HepG2 (cell line): ENCODE results near the gene FIBP. TPM values are rescaled to one million over a fixed set of nuclear protein-coding genes. Genes with fewer than 3 reads are reported as not detected.

ENCODE experiments used
- ATAD3A ChIP-seq: sonication (generic); formaldehyde crosslinking; IDR thresholded peaks from 2 replicates; pipeline ENCODE4 v1.4.0; 2020; ENCODE audit warnings: missing genetic modification reagents
- CEBPG ChIP-seq: IDR thresholded peaks from 2 replicates; pipeline ENCODE4 v1.6.1; 2016
- CHCHD3 ChIP-seq: sonication (generic); formaldehyde crosslinking; IDR thresholded peaks from 2 replicates; pipeline ENCODE4 v1.8.0; 2022; ENCODE audit warnings: mild to moderate bottlenecking, missing genetic modification reagents, moderate library complexity
- DMAP1 ChIP-seq: IDR thresholded peaks from 2 replicates; pipeline ENCODE4 v1.6.1; 2016
- JUNB ChIP-seq: sonication (generic); formaldehyde crosslinking; IDR thresholded peaks from 2 replicates; pipeline ENCODE4 v1.8.0; 2022; ENCODE audit warnings: missing genetic modification reagents, mild to moderate bottlenecking, borderline replicate concordance
- MAF1 ChIP-seq: sonication (generic); formaldehyde crosslinking; IDR thresholded peaks from 2 replicates; pipeline ENCODE4 v1.5.0; 2020; ENCODE audit warnings: missing genetic modification reagents, borderline replicate concordance
- NFAT5 ChIP-seq: sonication (generic); formaldehyde crosslinking; IDR thresholded peaks from 2 replicates; pipeline ENCODE4 v1.4.0; 2020; ENCODE audit warnings: missing genetic modification reagents
- NFE2L2 ChIP-seq: fragments of 150-350 bp; IDR thresholded peaks from 2 replicates; pipeline ENCODE4 v1.6.1; 2014; ENCODE audit warnings: low read length
- SAFB2 ChIP-seq: sonication (generic); formaldehyde crosslinking; IDR thresholded peaks from 2 replicates; pipeline ENCODE4 v1.5.1; 2020; ENCODE audit warnings: missing genetic modification reagents, low read depth, mild to moderate bottlenecking, borderline replicate concordance
- TAF15 ChIP-seq: fragments of 200-400 bp; formaldehyde crosslinking; IDR thresholded peaks from one replicate; pipeline ENCODE4 v1.6.1; 2018; ENCODE audit warnings: mild to moderate bottlenecking, low read depth, low read length; ENCODE audit not compliant: poor library complexity, severe bottlenecking
- TBX2 ChIP-seq: sonication (generic); formaldehyde crosslinking; IDR thresholded peaks from 2 replicates; pipeline ENCODE4 v1.5.0; 2020; ENCODE audit warnings: missing genetic modification reagents, mild to moderate bottlenecking, borderline replicate concordance
- TMF1 ChIP-seq: sonication (generic); formaldehyde crosslinking; IDR thresholded peaks from 2 replicates; pipeline ENCODE4 v1.8.1; 2022; ENCODE audit warnings: low read depth, missing genetic modification reagents
- ZC3H13 ChIP-seq: sonication (generic); formaldehyde crosslinking; IDR thresholded peaks from 2 replicates; pipeline ENCODE4 v1.8.1; 2023; ENCODE audit warnings: mild to moderate bottlenecking, missing genetic modification reagents, moderate library complexity
- ZFP36L1 ChIP-seq: sonication (generic); formaldehyde crosslinking; IDR thresholded peaks from 2 replicates; pipeline ENCODE4 v1.8.0; 2022; ENCODE audit warnings: mild to moderate bottlenecking, missing genetic modification reagents, moderate library complexity
- ZKSCAN1 ChIP-seq: fragments of 150-350 bp; IDR thresholded peaks from 2 replicates; pipeline ENCODE4 v1.6.1; 2014; ENCODE audit warnings: low read length
- ZNF138 ChIP-seq: sonication (generic); formaldehyde crosslinking; IDR thresholded peaks from 2 replicates; pipeline ENCODE4 v1.5.0; 2020; ENCODE audit warnings: mild to moderate bottlenecking, low read depth, missing genetic modification reagents
- ZNF230 ChIP-seq: sonication (generic); formaldehyde crosslinking; IDR thresholded peaks from 2 replicates; pipeline ENCODE4 v1.4.0; 2020; ENCODE audit warnings: mild to moderate bottlenecking, missing genetic modification reagents
- ZNF431 ChIP-seq: sonication (generic); formaldehyde crosslinking; IDR thresholded peaks from 2 replicates; pipeline ENCODE4 v1.9.0; 2022; ENCODE audit warnings: missing genetic modification reagents, low read depth, mild to moderate bottlenecking, borderline replicate concordance
- ZNF562 ChIP-seq: sonication (generic); formaldehyde crosslinking; IDR thresholded peaks from 2 replicates; pipeline ENCODE4 v1.8.0; 2022; ENCODE audit warnings: missing genetic modification reagents, borderline replicate concordance
- ZNF709 ChIP-seq: sonication (generic); formaldehyde crosslinking; IDR thresholded peaks from 2 replicates; pipeline ENCODE4 v1.5.0; 2020; ENCODE audit warnings: mild to moderate bottlenecking, missing genetic modification reagents
- ZNF747 ChIP-seq: sonication (generic); formaldehyde crosslinking; IDR thresholded peaks from 2 replicates; pipeline ENCODE4 v1.8.1; 2023; ENCODE audit warnings: missing genetic modification reagents, mild to moderate bottlenecking, borderline replicate concordance
- ZNF772 ChIP-seq: sonication (generic); formaldehyde crosslinking; IDR thresholded peaks from 2 replicates; pipeline ENCODE4 v1.5.0; 2020; ENCODE audit warnings: mild to moderate bottlenecking, missing genetic modification reagents
- ZNF781 ChIP-seq: sonication (generic); formaldehyde crosslinking; IDR thresholded peaks from 2 replicates; pipeline ENCODE4 v1.5.1; 2020; ENCODE audit warnings: borderline replicate concordance, mild to moderate bottlenecking, missing genetic modification reagents; ENCODE audit errors: not compliant biosample characterization
- ZNF788 ChIP-seq: sonication (generic); formaldehyde crosslinking; IDR thresholded peaks from 2 replicates; pipeline ENCODE4 v1.5.0; 2020; ENCODE audit warnings: mild to moderate bottlenecking, missing genetic modification reagents, borderline replicate concordance
- ZSCAN30 ChIP-seq: sonication (generic); formaldehyde crosslinking; IDR thresholded peaks from 2 replicates; pipeline ENCODE4 v1.5.0; 2020; ENCODE audit warnings: mild to moderate bottlenecking, missing genetic modification reagents
- polyA plus RNA-seq, 8 experiments: library from polyadenylated mRNA; depleted of rRNA in 3 of 8; stranded (reverse) in 7 of 8; unstranded in 1 of 8; fragments of >200 nt; fragmentation: Illumina TruSeq in 4 of 8; extraction: Trizol in 4 of 8; gene quantifications; 2 replicates each; pipeline versions ENCODE4 v1.2.1 to v1.2.3, GENCODE V29; 2011 to 2016; ENCODE audit warnings: low read depth in 4 of 8, missing spikeins in 1 of 8, mixed read lengths in 1 of 8; ENCODE audit not compliant: insufficient read depth in 1 of 8
- total RNA-seq, 5 experiments: library from RNA; depleted of rRNA; stranded (reverse); fragments of >200 nt; fragmentation: Illumina TruSeq; extraction: Trizol; gene quantifications; 2 replicates each; pipeline ENCODE4 v1.2.3, GENCODE V29; 2016; ENCODE audit warnings: low read depth in 1 of 5
- TF ChIP-seq, protein P1 (sequence below): sonication (generic); formaldehyde crosslinking; IDR thresholded peaks from 2 replicates; pipeline ENCODE4 v1.5.1; 2020; ENCODE audit warnings: mild to moderate bottlenecking, missing genetic modification reagents

The FIBP gene
- total and polyA plus RNA-seq, 2 of the 13 experiments (the other 11 are each of a cell fraction or from before 2014, with no cell fraction given) = 42.9 to 62.1 TPM

GRCh38 chr11:65857500-65857852 lies 30.8 kb downstream of the FIBP start (continued):
- TF ChIP-seq, protein P1, sequence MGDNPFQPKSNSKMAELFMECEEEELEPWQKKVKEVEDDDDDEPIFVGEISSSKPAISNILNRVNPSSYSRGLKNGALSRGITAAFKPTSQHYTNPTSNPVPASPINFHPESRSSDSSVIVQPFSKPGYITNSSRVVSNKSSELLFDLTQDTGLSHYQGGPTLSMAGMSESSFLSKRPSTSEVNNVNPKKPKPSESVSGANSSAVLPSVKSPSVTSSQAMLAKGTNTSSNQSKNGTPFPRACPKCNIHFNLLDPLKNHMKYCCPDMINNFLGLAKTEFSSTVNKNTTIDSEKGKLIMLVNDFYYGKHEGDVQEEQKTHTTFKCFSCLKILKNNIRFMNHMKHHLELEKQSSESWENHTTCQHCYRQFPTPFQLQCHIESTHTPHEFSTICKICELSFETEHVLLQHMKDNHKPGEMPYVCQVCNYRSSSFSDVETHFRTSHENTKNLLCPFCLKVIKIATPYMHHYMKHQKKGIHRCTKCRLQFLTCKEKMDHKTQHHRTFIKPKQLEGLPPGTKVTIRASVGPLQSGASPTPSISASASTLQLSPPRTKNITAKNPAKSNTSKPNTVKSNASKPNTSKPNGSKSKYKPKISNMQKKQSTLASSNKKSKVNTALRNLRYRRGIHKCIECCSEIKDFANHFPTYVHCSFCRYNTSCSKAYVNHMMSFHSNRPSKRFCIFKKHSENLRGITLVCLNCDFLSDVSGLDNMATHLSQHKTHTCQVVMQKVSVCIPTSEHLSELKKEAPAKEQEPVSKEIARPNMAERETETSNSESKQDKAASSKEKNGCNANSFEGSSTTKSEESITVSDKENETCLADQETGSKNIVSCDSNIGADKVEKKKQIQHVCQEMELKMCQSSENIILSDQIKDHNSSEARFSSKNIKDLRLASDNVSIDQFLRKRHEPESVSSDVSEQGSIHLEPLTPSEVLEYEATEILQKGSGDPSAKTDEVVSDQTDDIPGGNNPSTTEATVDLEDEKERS = no peak
- TF ChIP-seq TMF1 (CRISPR knock-in tag) (no peak), TAF15 (no peak), ZKSCAN1 (no peak), SAFB2 (CRISPR knock-in tag) (no peak), ZC3H13 (CRISPR knock-in tag) (no peak), NFE2L2 (no peak), ZFP36L1 (CRISPR knock-in tag) (no peak), JUNB (CRISPR knock-in tag) (no peak), ZNF562 (CRISPR knock-in tag) (no peak), ATAD3A (CRISPR knock-in tag) (no peak), ZNF788 (CRISPR knock-in tag) (no peak), CHCHD3 (CRISPR knock-in tag) (no peak), ZNF747 (CRISPR knock-in tag) (no peak; the same call in 1 of the 2 replicates), ZNF138 (CRISPR knock-in tag) (no peak), TBX2 (CRISPR knock-in tag) (peak; percentile 42; the same call in 1 of the 2 replicates), ZNF781 (CRISPR knock-in tag) (no peak), NFAT5 (CRISPR knock-in tag) (no peak; the same call in 1 of the 2 replicates), ZNF772 (CRISPR knock-in tag) (no peak), ZNF230 (CRISPR knock-in tag) (no peak), ZSCAN30 (CRISPR knock-in tag) (no peak), CEBPG (CRISPR knock-in tag) (no peak), DMAP1 (CRISPR knock-in tag) (peak; percentile 48; the same call in 1 of the 2 replicates), ZNF431 (CRISPR knock-in tag) (no peak), ZNF709 (CRISPR knock-in tag) (peak; percentile 61), MAF1 (CRISPR knock-in tag) (no peak)
